Heart left ventricle (tissue), 16 donors: Measurements from ENCODE around the gene SPECC1. TPM values are rescaled to one million over a fixed set of nuclear protein-coding genes. Genes with fewer than 3 reads are reported as not detected.
"Not testable (repeated sequence)": the region's sequence is repeated elsewhere in the genome, so short reads cannot be mapped to it uniquely, and the experiment has no call there.

Experiments
- ATAC-seq, 4 donors: fragments of 200-7000 bp; cut with Tn5 transposase; one replicate each; pipeline ENCODE4 v1.9.1; 2020 to 2022; ENCODE audit warnings: moderate library complexity in 4 of 4, mild to moderate bottlenecking in 3 of 4, moderate number of reproducible peaks in 1 of 4
- DNase-seq, 5 donors: peaks; one replicate each; pipeline ENCODE4 v3.0.0-alpha.2; 2020
- H3K27ac ChIP-seq, 12 donors: fragments of 200-600 bp; sonication (generic) in 4 of 12; one replicate each; pipeline versions ENCODE4 v1.5.0 to v1.8.0; 2016 to 2022; ENCODE audit warnings: mild to moderate bottlenecking in 2 of 12
- H3K27me3 ChIP-seq, 9 donors: fragments of 200-600 bp; sonication (generic) in 2 of 9; one replicate each; pipeline versions ENCODE4 v1.5.1 to v1.8.0; 2016 to 2022; ENCODE audit warnings: mild to moderate bottlenecking in 3 of 9
- H3K36me3 ChIP-seq, 9 donors: fragments of 200-600 bp; sonication (generic) in 2 of 9; one replicate each; pipeline versions ENCODE4 v1.5.0 to v1.8.0; 2018 to 2022; ENCODE audit warnings: mild to moderate bottlenecking in 2 of 9
- H3K4me1 ChIP-seq, 12 donors: fragments of 200-600 bp; sonication (generic) in 4 of 12; one replicate each; pipeline versions ENCODE4 v1.5.0 to v1.8.0; 2016 to 2022; ENCODE audit warnings: mild to moderate bottlenecking in 3 of 12
- H3K4me3 ChIP-seq, 12 donors: fragments of 200-600 bp; sonication (generic) in 4 of 12; one replicate each; pipeline versions ENCODE4 v1.5.0 to v1.8.0; 2017 to 2022; ENCODE audit warnings: mild to moderate bottlenecking in 9 of 12, moderate library complexity in 4 of 12
- H3K9me3 ChIP-seq, 12 donors: fragments of 200-600 bp; sonication (generic) in 4 of 12; one replicate each; pipeline versions ENCODE4 v1.5.0 to v1.8.0; 2016 to 2022; ENCODE audit warnings: mild to moderate bottlenecking in 1 of 12
- POLR2A ChIP-seq, 2 donors: fragments of 450-650 bp; IDR thresholded peaks; one replicate each; pipeline ENCODE4 v1.6.1; 2017; ENCODE audit warnings: antibody characterized with exemption in 2 of 2, mild to moderate bottlenecking in 2 of 2, moderate library complexity in 2 of 2
- WGBS, 4 donors: extraction: QIAGEN DNeasy Blood & Tissue Kit in 2 of 4; methylation state at CpG; one replicate each; pipeline versions ENCODE4 v1.1.5 to v1.1.7; 2013 to 2018; 5-methylcytosine and 5-hydroxymethylcytosine counted together
- intact Hi-C, 10 donors: fragments of 100-400 bp; cut with DNase I; formaldehyde crosslinking; loops; one replicate each; pipeline versions ENCODE4 v1.11.1 to v1.14.2; 2022
- polyA plus RNA-seq, 2 donors: library from polyadenylated mRNA; stranded (reverse); fragments of 200-250 nt; gene quantifications; one replicate each; pipeline ENCODE4 v1.2.3, GENCODE V29; 2013
- total RNA-seq, 9 donors: library from RNA; depleted of rRNA in 2 of 9; stranded (reverse); fragments of >200 nt in 2 of 9; fragmentation: NEBNext Ultra II Directional in 3 of 9; extraction: Animal tissue kit (Norgen Biotek cat#: 25700) in 3 of 9; gene quantifications; one replicate each; pipeline versions ENCODE4 v1.1.0 to v1.2.4, GENCODE V29; 2016 to 2023
- TF ChIP-seq, protein P1 (sequence below), 12 donors: fragments of 200-600 bp; sonication (generic) in 4 of 12; IDR thresholded peaks; one replicate each; pipeline versions ENCODE4 v1.5.0 to v1.8.0; 2018 to 2022; ENCODE audit warnings: antibody characterized with exemption in 12 of 12, mild to moderate bottlenecking in 5 of 12
- donor health status: ischemic (EF 13 %, LVEDD 7.1; RV severe dilation, severe dysfunction).
- donor health status: healthy with polysubstance abuse.
- donor health status: DM: no; HTN: yes; CAD: no.
- donor health status: DM: no; HTN: no; CAD: no.
- donor health status: ischemic (EF 25% LVEDD 6.9; RV normal size, moderate dysfunction).
- donor health status: ischemic (EF 25% LVEDD 5.7; RV mildly dilated, moderate dysfunction).
- donor health status: healthy.
- donor health status: DM: yes; HTN: yes; CAD: no.
- donor health status: ischemic (EF 35%, LVEDD 5.7; RV mildly dilated, moderate dysfunction).
- donor health status: nonischemic (EF 11% LVEDD 7.7; RV severe dilation, severe dysfunction).
- donor health status: DM: yes; HTN: yes; CAD: no.
- donor health status: PGD.
- donor health status: ischemic (EF 29% LVEDD 5.4; RV normal size, mild dysfunction).
- donor health status: nonischemic (EF 23%, LVEDD 6.1; RV moderate dilation, normal function).

The SPECC1 gene
- total and polyA plus RNA-seq, 11 donors, result 3.8 to 18.4 (median 10.6) TPM

- H3K4me3 ChIP-seq, result no peak overlapping the region
- H3K27ac ChIP-seq, result no peak overlapping the region
- H3K36me3 ChIP-seq, result peaks cover 0 to 3% (median 0%) of the 10 kb centered on the region in 9 donors
- DNase-seq (no peak), ATAC-seq (no peak)
- 78 to 85% (median 80%) methylated on average over 3 of the region's 3 CpGs for WGBS, 4 donors
- peaks cover 0 to 24% (median 0%) of the 10 kb centered on the region in 12 donors for H3K4me1 ChIP-seq
- intact Hi-C loops, result no loop called here
- H3K9me3 ChIP-seq, result peaks cover 0 to 12% (median 0%) of the 10 kb centered on the region in 12 donors
- TF ChIP-seq, protein P1, sequence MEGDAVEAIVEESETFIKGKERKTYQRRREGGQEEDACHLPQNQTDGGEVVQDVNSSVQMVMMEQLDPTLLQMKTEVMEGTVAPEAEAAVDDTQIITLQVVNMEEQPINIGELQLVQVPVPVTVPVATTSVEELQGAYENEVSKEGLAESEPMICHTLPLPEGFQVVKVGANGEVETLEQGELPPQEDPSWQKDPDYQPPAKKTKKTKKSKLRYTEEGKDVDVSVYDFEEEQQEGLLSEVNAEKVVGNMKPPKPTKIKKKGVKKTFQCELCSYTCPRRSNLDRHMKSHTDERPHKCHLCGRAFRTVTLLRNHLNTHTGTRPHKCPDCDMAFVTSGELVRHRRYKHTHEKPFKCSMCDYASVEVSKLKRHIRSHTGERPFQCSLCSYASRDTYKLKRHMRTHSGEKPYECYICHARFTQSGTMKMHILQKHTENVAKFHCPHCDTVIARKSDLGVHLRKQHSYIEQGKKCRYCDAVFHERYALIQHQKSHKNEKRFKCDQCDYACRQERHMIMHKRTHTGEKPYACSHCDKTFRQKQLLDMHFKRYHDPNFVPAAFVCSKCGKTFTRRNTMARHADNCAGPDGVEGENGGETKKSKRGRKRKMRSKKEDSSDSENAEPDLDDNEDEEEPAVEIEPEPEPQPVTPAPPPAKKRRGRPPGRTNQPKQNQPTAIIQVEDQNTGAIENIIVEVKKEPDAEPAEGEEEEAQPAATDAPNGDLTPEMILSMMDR (IDR thresholded peaks at IDR 0.05), result no peak
- TF ChIP-seq POLR2A (IDR thresholded peaks at IDR 0.05), result no peak
- no peaks in the 10 kb centered on the region for H3K27me3 ChIP-seq
Observed at GRCh38 chr17:20028443-20028842, 19.3 kb downstream of the SPECC1 start.

- 85 to 94% (median 92%) methylated on average over 7 of the region's 7 CpGs for WGBS, 4 donors
- Histone ChIP-seq H3K4me3 (no peak overlapping the region), H3K36me3 (no peaks in the 10 kb centered on the region), H3K27me3 (no peaks in the 10 kb centered on the region), H3K9me3 (peaks cover 0 to 7% (median 0%) of the 10 kb centered on the region in 12 donors), H3K4me1 (peaks cover 0 to 15% (median 0%) of the 10 kb centered on the region in 12 donors), H3K27ac (peak overlapping the region in 1 of 12 donors; percentile 23)
- DNase-seq (no peak), ATAC-seq (no peak)
- TF ChIP-seq, protein P1 (IDR thresholded peaks at IDR 0.05), result no peak
- intact Hi-C loops, result no loop called here
Observed at GRCh38 chr17:20032636-20033035, 23.5 kb downstream of the SPECC1 start.

- H3K27ac ChIP-seq, result no peak overlapping the region
- H3K4me3 ChIP-seq, result no peak overlapping the region
- H3K36me3 ChIP-seq, result no peaks in the 10 kb centered on the region
- H3K27me3 ChIP-seq, result no peaks in the 10 kb centered on the region
- H3K9me3 ChIP-seq, result peaks cover 0 to 6% (median 0%) of the 10 kb centered on the region in 12 donors
- no peak for TF ChIP-seq POLR2A (IDR thresholded peaks at IDR 0.05)
- TF ChIP-seq, protein P1 (IDR thresholded peaks at IDR 0.05), result no peak
- DNase-seq, result no peak
- WGBS, 4 donors, result 88 to 98% (median 91%) methylated on average over 3 of the region's 3 CpGs
- intact Hi-C loops, result no loop called here
- no peak for ATAC-seq
- peaks cover 0 to 15% (median 0%) of the 10 kb centered on the region in 12 donors for H3K4me1 ChIP-seq
Observed at GRCh38 chr17:20033415-20033814, 24.3 kb downstream of the SPECC1 start.

DNA sequence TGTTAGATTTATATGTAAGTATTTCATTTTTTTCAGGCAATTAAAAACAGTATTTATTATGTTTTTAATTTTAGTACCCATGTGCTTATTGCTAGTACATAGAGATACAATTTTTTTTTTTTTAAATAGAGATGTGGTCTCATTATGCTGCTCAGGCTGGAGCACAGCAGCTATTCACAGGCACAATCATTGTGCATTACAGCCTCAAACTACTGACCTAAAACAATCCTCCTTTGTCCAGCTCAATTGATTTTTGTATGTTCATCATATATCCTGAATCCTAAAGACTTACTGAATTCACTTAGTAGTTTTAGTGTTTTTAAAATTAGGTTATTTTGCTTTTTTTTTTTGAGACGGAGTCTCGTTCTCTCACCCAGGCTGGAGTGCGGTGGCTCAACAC lies 26.3 kb downstream of the SPECC1 start:
- TF ChIP-seq, protein P1 (IDR thresholded peaks at IDR 0.05), result no peak
- TF ChIP-seq POLR2A (IDR thresholded peaks at IDR 0.05), result no peak
- no peak overlapping the region for H3K27ac ChIP-seq
- H3K27me3 ChIP-seq, result no peaks in the 10 kb centered on the region
- DNase-seq, result no peak
- H3K9me3 ChIP-seq, result no peaks in the 10 kb centered on the region
- 89 to 99% (median 97%) methylated on average over 3 of the region's 3 CpGs for WGBS, 4 donors
- no peak overlapping the region for H3K4me3 ChIP-seq
- H3K4me1 ChIP-seq, result peaks cover 0 to 15% (median 0%) of the 10 kb centered on the region in 12 donors
- no peak for ATAC-seq
- no peaks in the 10 kb centered on the region for H3K36me3 ChIP-seq
- intact Hi-C loops, result no loop called here

GRCh38 chr17:20037286-20037685 lies 28.1 kb downstream of the SPECC1 start:
- 68 to 83% (median 79%) methylated on average over 1 of the region's 1 CpG for WGBS, 4 donors
- ATAC-seq, H3K36me3 ChIP-seq, intact Hi-C loops, H3K9me3 ChIP-seq, H3K4me3 ChIP-seq, H3K27me3 ChIP-seq, H3K27ac ChIP-seq, DNase-seq: not testable (repeated sequence)
- H3K4me1 ChIP-seq, result peaks cover 0 to 11% (median 0%) of the 10 kb centered on the region in 12 donors
